SK-N-SH (cell line): ENCODE results near the gene PCLAF. TPM values are rescaled to one million over a fixed set of nuclear protein-coding genes. Genes with fewer than 3 reads are reported as not detected.
A peak's percentile ranks its signal among the peaks of the same experiment; 100 is the strongest.
"Not testable (repeated sequence)": the region's sequence is repeated elsewhere in the genome, so short reads cannot be mapped to it uniquely, and the experiment has no call there.

Experiments used
- CTCF ChIA-PET: fragments of 300-600, 350-600 bp; formaldehyde crosslinking; extraction: SDS; loops from one replicate; lab custom pipeline; 2021; lab: Yijun Ruan, JAX
- POLR2A ChIA-PET: fragments of 350-600 bp; sonication (Branson Sonifier 250); formaldehyde crosslinking; extraction: SDS; loops from one replicate; lab custom pipeline; 2020; ENCODE audit warnings: antibody characterized with exemption, inconsistent platforms; lab: Yijun Ruan, JAX
- DNase-seq: peaks from one replicate; pipeline ENCODE4 v3.0.0; 2012
- H2AFZ ChIP-seq: fragments of 200-600 bp; sonication (generic); 2 replicates; pipeline ENCODE4 v1.8.1; 2016; ENCODE audit warnings: antibody characterized with exemption, mild to moderate bottlenecking, low read depth
- H3F3A ChIP-seq: fragments of 200-600 bp; sonication (generic); replicated peaks from 2 replicates; pipeline ENCODE3; 2016; ENCODE audit warnings: antibody characterized with exemption, mild to moderate bottlenecking; ENCODE audit not compliant: insufficient read depth
- H3K27ac ChIP-seq, 2 experiments: fragments of 200-500 bp in 1 of 2; fragments of 200-600 bp in 1 of 2; sonication (Bioruptor generic) in 1 of 2; sonication (generic), shearing (Covaris generic) in 1 of 2; 2 replicates each; pipeline versions ENCODE4 v1.5.1 to v1.6.1; 2014 to 2016; ENCODE audit warnings: low read depth in 2 of 2, inconsistent platforms in 1 of 2, low read length in 1 of 2, mild to moderate bottlenecking in 1 of 2, mixed read lengths in 1 of 2
- H3K27me3 ChIP-seq: fragments of 200-600 bp; sonication (generic), shearing (Covaris generic); 2 replicates; pipeline ENCODE4 v1.6.1; 2016; ENCODE audit warnings: mixed run types; ENCODE audit not compliant: insufficient read depth
- H3K36me3 ChIP-seq, 2 experiments: fragments of 200-500 bp in 1 of 2; fragments of 200-600 bp in 1 of 2; sonication (Bioruptor generic) in 1 of 2; sonication (generic) in 1 of 2; replicated peaks in 1 of 2; 2 replicates each; pipeline versions ENCODE3 to v1.5.1; 2014 to 2016; ENCODE audit warnings: low read length in 1 of 2, mild to moderate bottlenecking in 1 of 2; ENCODE audit not compliant: insufficient read depth in 2 of 2, control insufficient read depth in 1 of 2
- H3K4me1 ChIP-seq, 2 experiments: fragments of 200-500 bp in 1 of 2; fragments of 200-600 bp in 1 of 2; sonication (Bioruptor generic) in 1 of 2; sonication (generic), shearing (Covaris generic) in 1 of 2; 2 replicates each; pipeline versions ENCODE4 v1.5.1 to v1.6.1; 2014 to 2016; ENCODE audit warnings: low read depth in 1 of 2, low read length in 1 of 2, mixed run types in 1 of 2; ENCODE audit not compliant: insufficient read depth in 2 of 2, control insufficient read depth in 1 of 2
- H3K4me2 ChIP-seq: fragments of 200-600 bp; sonication (generic), shearing (Covaris generic); 2 replicates; pipeline ENCODE4 v1.6.1; 2017; ENCODE audit warnings: mixed run types
- H3K4me3 ChIP-seq, 2 experiments: fragments of 200-500 bp in 1 of 2; fragments of 200-600 bp in 1 of 2; sonication (Bioruptor generic) in 1 of 2; sonication (generic), shearing (Covaris generic) in 1 of 2; 2 replicates each; pipeline versions ENCODE4 v1.5.1 to v1.8.1; 2014 to 2016; ENCODE audit warnings: low read depth in 2 of 2, inconsistent platforms in 1 of 2, low read length in 1 of 2, mild to moderate bottlenecking in 1 of 2, mixed read lengths in 1 of 2, moderate library complexity in 1 of 2
- H3K79me2 ChIP-seq: fragments of 200-600 bp; sonication (generic); 2 replicates; pipeline ENCODE4 v1.8.1; 2017; ENCODE audit warnings: mild to moderate bottlenecking; ENCODE audit not compliant: insufficient read depth
- H3K9ac ChIP-seq: fragments of 200-600 bp; sonication (generic); 2 replicates; pipeline ENCODE4 v1.6.1; 2017; ENCODE audit warnings: mixed run types
- H3K9me2 ChIP-seq: fragments of 200-600 bp; sonication (generic); 2 replicates; pipeline ENCODE4 v1.6.1; 2017; ENCODE audit warnings: mixed run types
- H3K9me3 ChIP-seq: fragments of 200-600 bp; sonication (generic); 2 replicates; pipeline ENCODE4 v1.6.1; 2017; ENCODE audit warnings: mixed run types, mild to moderate bottlenecking, moderate library complexity
- H4K20me1 ChIP-seq: fragments of 200-600 bp; sonication (generic); 2 replicates; pipeline ENCODE4 v1.6.1; 2017; ENCODE audit warnings: mild to moderate bottlenecking, mixed run types; ENCODE audit not compliant: insufficient read depth
- CHD2 ChIP-seq: fragments of 150-350 bp; IDR thresholded peaks from 2 replicates; pipeline ENCODE4 v1.6.1; 2018; ENCODE audit warnings: low read length; ENCODE audit not compliant: partially characterized antibody
- ELF1 ChIP-seq: IDR thresholded peaks from 2 replicates; pipeline ENCODE4 v1.4.0; 2012
- EZH2phosphoT487 ChIP-seq: fragments of 200-600 bp; sonication (generic); IDR thresholded peaks from 2 replicates; pipeline ENCODE4 v1.6.1; 2017; ENCODE audit warnings: low read depth, mixed run types, mild to moderate bottlenecking, antibody characterized with exemption, moderate library complexity, borderline replicate concordance
- FOSL2 ChIP-seq: IDR thresholded peaks from 2 replicates; pipeline ENCODE4 v1.4.0; 2012; ENCODE audit warnings: low read depth, mild to moderate bottlenecking, moderate library complexity, borderline replicate concordance
- GABPA ChIP-seq: IDR thresholded peaks from 2 replicates; pipeline ENCODE4 v1.4.0; 2012; ENCODE audit warnings: low read depth, mild to moderate bottlenecking
- GATA2 ChIP-seq: sonication (generic); formaldehyde crosslinking; IDR thresholded peaks from 2 replicates; pipeline ENCODE4 v1.5.0; 2020; ENCODE audit warnings: mild to moderate bottlenecking, missing genetic modification reagents
- JUND ChIP-seq: IDR thresholded peaks from 2 replicates; pipeline ENCODE4 v1.4.0; 2012
- POLR2AphosphoS5 ChIP-seq: IDR thresholded peaks from 2 replicates; pipeline ENCODE4 v1.6.1; 2012; ENCODE audit warnings: low read depth, low read length
- RAD21 ChIP-seq: IDR thresholded peaks from 2 replicates; pipeline ENCODE4 v1.6.1; 2012; ENCODE audit warnings: mild to moderate bottlenecking, low read length
- RXRA ChIP-seq: IDR thresholded peaks from 2 replicates; pipeline ENCODE4 v1.4.0; 2012; ENCODE audit warnings: low read depth, mild to moderate bottlenecking, borderline replicate concordance
- TCF12 ChIP-seq: IDR thresholded peaks from 2 replicates; pipeline ENCODE4 v1.4.0; 2012
- TEAD4 ChIP-seq: IDR thresholded peaks from 2 replicates; pipeline ENCODE4 v1.4.0; 2012; ENCODE audit warnings: mild to moderate bottlenecking, borderline replicate concordance; ENCODE audit not compliant: insufficient read depth
- YY1 ChIP-seq: IDR thresholded peaks from 2 replicates; pipeline ENCODE4 v1.4.0; 2012; ENCODE audit warnings: low read depth, mild to moderate bottlenecking
- WGBS: methylation state at CpG from one replicate; pipeline ENCODE4 v1.1.6; 2017; ENCODE audit warnings: low lambda C conversion rate; 5-methylcytosine and 5-hydroxymethylcytosine counted together
- polyA plus RNA-seq, 3 experiments: library from polyadenylated mRNA; depleted of rRNA; stranded (reverse); fragments of >200 nt; gene quantifications; 2 replicates each; pipeline ENCODE4 v1.2.3, GENCODE V29; 2012
- TF ChIP-seq, protein P1 (sequence below): IDR thresholded peaks from 2 replicates; pipeline ENCODE4 v1.4.0; 2012; ENCODE audit warnings: low read depth
- TF ChIP-seq, protein P2 (sequence below): IDR thresholded peaks from 2 replicates; pipeline ENCODE4 v1.4.0; 2012; ENCODE audit warnings: low read depth, borderline replicate concordance
- TF ChIP-seq, protein P3 (sequence below): fragments of 150-350 bp; IDR thresholded peaks from 2 replicates; pipeline ENCODE4 v1.6.1; 2016; ENCODE audit warnings: mild to moderate bottlenecking, low read depth, low read length
- TF ChIP-seq, protein P4 (sequence below): fragments of 200-600 bp; sonication (generic); IDR thresholded peaks from 2 replicates; pipeline ENCODE4 v1.6.1; 2017; ENCODE audit warnings: antibody characterized with exemption, mild to moderate bottlenecking, moderate library complexity
- TF ChIP-seq, protein P5 (sequence below): IDR thresholded peaks from 2 replicates; pipeline ENCODE4; 2012
- TF ChIP-seq, protein P6 (sequence below): IDR thresholded peaks from 2 replicates; pipeline ENCODE4 v1.6.1; 2012; ENCODE audit warnings: mild to moderate bottlenecking, low read depth, low read length, moderate library complexity

The PCLAF gene
- polyA plus RNA-seq, 1 of the 3 experiments (the other 2 are of a cell fraction) = 35.0 TPM

DNA sequence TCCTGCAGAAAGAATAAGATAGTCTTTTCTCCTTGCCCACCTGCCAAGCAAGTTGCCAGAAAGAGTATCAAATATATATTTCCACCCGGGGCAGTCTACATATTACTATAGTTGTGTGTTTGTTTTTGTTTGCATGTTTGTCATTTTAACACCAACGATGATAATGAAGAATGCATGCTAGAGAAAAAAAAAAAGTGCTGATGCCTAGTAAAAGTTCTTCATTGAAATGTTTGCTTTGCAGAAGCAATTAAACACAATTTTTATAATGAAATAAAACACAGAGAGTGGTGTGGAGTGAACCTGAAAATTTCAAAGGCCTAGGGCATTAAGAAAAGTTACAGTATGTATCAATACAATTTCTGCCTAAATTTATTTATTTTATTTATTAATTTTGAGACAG lies 2.5 kb upstream of the PCLAF start:
- no peak overlapping the region for H2AFZ ChIP-seq
- H3F3A ChIP-seq = peaks cover 15% of the 10 kb centered on the region
- no peaks in the 10 kb centered on the region for H3K9me2 ChIP-seq
- no peak overlapping the region for H3K4me3 ChIP-seq
- no peaks in the 10 kb centered on the region for H4K20me1 ChIP-seq
- H3K4me2 ChIP-seq = no peak overlapping the region
- H3K9ac ChIP-seq = no peak overlapping the region
- H3K27me3 ChIP-seq = no peaks in the 10 kb centered on the region
- CTCF ChIA-PET = no interaction called here
- H3K79me2 ChIP-seq = peaks cover 33% of the 10 kb centered on the region
- H3K4me1 ChIP-seq = peaks cover 4 to 7% of the 10 kb centered on the region in 2 experiments; a peak in 2 of 4 replicates
- 82% methylated on average over 2 of the region's 2 CpGs for WGBS
- H3K9me3 ChIP-seq = no peaks in the 10 kb centered on the region
- no peak for TF ChIP-seq YY1
- TF ChIP-seq, protein P1, sequence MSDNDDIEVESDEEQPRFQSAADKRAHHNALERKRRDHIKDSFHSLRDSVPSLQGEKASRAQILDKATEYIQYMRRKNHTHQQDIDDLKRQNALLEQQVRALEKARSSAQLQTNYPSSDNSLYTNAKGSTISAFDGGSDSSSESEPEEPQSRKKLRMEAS = no peak
- TF ChIP-seq POLR2AphosphoS5 = no peak
- TF ChIP-seq, protein P2, sequence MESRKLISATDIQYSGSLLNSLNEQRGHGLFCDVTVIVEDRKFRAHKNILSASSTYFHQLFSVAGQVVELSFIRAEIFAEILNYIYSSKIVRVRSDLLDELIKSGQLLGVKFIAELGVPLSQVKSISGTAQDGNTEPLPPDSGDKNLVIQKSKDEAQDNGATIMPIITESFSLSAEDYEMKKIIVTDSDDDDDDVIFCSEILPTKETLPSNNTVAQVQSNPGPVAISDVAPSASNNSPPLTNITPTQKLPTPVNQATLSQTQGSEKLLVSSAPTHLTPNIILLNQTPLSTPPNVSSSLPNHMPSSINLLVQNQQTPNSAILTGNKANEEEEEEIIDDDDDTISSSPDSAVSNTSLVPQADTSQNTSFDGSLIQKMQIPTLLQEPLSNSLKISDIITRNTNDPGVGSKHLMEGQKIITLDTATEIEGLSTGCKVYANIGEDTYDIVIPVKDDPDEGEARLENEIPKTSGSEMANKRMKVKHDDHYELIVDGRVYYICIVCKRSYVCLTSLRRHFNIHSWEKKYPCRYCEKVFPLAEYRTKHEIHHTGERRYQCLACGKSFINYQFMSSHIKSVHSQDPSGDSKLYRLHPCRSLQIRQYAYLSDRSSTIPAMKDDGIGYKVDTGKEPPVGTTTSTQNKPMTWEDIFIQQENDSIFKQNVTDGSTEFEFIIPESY = no peak
- TF ChIP-seq ELF1 = no peak
- TF ChIP-seq, protein P3, sequence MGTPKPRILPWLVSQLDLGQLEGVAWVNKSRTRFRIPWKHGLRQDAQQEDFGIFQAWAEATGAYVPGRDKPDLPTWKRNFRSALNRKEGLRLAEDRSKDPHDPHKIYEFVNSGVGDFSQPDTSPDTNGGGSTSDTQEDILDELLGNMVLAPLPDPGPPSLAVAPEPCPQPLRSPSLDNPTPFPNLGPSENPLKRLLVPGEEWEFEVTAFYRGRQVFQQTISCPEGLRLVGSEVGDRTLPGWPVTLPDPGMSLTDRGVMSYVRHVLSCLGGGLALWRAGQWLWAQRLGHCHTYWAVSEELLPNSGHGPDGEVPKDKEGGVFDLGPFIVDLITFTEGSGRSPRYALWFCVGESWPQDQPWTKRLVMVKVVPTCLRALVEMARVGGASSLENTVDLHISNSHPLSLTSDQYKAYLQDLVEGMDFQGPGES = no peak
- TF ChIP-seq GABPA = no peak
- TF ChIP-seq GATA2 (CRISPR knock-in tag) = no peak
- TF ChIP-seq, protein P4, sequence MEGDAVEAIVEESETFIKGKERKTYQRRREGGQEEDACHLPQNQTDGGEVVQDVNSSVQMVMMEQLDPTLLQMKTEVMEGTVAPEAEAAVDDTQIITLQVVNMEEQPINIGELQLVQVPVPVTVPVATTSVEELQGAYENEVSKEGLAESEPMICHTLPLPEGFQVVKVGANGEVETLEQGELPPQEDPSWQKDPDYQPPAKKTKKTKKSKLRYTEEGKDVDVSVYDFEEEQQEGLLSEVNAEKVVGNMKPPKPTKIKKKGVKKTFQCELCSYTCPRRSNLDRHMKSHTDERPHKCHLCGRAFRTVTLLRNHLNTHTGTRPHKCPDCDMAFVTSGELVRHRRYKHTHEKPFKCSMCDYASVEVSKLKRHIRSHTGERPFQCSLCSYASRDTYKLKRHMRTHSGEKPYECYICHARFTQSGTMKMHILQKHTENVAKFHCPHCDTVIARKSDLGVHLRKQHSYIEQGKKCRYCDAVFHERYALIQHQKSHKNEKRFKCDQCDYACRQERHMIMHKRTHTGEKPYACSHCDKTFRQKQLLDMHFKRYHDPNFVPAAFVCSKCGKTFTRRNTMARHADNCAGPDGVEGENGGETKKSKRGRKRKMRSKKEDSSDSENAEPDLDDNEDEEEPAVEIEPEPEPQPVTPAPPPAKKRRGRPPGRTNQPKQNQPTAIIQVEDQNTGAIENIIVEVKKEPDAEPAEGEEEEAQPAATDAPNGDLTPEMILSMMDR = no peak
- TF ChIP-seq CHD2 = no peak
- TF ChIP-seq, protein P5, sequence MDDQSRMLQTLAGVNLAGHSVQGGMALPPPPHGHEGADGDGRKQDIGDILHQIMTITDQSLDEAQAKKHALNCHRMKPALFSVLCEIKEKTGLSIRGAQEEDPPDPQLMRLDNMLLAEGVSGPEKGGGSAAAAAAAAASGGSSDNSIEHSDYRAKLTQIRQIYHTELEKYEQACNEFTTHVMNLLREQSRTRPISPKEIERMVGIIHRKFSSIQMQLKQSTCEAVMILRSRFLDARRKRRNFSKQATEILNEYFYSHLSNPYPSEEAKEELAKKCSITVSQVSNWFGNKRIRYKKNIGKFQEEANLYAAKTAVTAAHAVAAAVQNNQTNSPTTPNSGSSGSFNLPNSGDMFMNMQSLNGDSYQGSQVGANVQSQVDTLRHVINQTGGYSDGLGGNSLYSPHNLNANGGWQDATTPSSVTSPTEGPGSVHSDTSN = no peak
- no peak for TF ChIP-seq FOSL2
- no peak for TF ChIP-seq RXRA
- no peak for TF ChIP-seq TCF12
- no peak for TF ChIP-seq TEAD4
- TF ChIP-seq JUND = no peak
- TF ChIP-seq, protein P6, sequence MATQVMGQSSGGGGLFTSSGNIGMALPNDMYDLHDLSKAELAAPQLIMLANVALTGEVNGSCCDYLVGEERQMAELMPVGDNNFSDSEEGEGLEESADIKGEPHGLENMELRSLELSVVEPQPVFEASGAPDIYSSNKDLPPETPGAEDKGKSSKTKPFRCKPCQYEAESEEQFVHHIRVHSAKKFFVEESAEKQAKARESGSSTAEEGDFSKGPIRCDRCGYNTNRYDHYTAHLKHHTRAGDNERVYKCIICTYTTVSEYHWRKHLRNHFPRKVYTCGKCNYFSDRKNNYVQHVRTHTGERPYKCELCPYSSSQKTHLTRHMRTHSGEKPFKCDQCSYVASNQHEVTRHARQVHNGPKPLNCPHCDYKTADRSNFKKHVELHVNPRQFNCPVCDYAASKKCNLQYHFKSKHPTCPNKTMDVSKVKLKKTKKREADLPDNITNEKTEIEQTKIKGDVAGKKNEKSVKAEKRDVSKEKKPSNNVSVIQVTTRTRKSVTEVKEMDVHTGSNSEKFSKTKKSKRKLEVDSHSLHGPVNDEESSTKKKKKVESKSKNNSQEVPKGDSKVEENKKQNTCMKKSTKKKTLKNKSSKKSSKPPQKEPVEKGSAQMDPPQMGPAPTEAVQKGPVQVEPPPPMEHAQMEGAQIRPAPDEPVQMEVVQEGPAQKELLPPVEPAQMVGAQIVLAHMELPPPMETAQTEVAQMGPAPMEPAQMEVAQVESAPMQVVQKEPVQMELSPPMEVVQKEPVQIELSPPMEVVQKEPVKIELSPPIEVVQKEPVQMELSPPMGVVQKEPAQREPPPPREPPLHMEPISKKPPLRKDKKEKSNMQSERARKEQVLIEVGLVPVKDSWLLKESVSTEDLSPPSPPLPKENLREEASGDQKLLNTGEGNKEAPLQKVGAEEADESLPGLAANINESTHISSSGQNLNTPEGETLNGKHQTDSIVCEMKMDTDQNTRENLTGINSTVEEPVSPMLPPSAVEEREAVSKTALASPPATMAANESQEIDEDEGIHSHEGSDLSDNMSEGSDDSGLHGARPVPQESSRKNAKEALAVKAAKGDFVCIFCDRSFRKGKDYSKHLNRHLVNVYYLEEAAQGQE = no peak
- no peak for TF ChIP-seq RAD21
- no peak for TF ChIP-seq EZH2phosphoT487
- POLR2A ChIA-PET = no interaction called here
- DNase-seq = no peak
- no peaks in the 10 kb centered on the region for H3K36me3 ChIP-seq
- no peak overlapping the region for H3K27ac ChIP-seq

DNA sequence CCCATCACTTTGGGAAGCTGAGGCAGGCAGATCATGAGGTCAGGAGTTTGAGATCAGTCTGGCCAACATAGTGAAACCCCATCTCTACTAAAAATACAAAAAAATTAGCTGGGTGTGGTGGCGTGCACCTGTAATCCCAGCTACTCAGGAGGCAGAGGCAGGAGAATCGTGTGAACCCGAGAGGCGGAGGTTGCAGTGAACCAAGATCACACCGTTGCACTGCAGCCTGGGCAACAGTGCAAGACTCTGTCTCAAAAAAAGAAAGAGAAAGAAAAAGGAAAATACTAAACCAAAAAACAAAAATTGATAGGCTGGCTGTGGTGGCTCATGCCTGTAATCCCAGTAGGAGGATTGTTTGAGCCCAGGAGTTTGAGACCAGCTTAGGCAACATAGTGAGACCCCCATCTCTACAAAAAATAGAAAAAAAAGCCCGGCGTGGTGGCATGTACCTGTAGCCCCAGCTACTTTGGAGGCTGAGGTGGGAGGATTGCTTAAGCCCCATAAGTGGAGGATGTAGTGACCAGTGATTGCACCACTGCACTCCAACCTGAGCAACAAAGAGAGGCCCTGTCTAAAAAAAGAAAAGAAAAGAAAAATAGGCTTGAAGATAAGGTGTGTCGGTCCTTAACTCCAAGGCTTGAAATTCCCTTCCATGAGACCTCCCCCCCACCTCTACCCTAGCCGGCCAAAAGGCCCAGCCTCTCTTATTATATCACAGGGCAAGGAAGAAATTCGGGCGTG lies 941 bp downstream of the PCLAF start:
- H3K36me3 ChIP-seq, CTCF ChIA-PET, H3K27me3 ChIP-seq, H3K9me2 ChIP-seq, POLR2A ChIA-PET, H4K20me1 ChIP-seq, H3K9me3 ChIP-seq: not testable (repeated sequence)
- H3K4me2 ChIP-seq = peak overlapping the region; percentile 96
- peak overlapping the region in 1 of 2 experiments; percentile 89; a peak in 1 of 4 replicates for H3K27ac ChIP-seq
- 68% methylated on average over 11 of the region's 11 CpGs for WGBS
- H3K9ac ChIP-seq = peak overlapping the region; percentile 80
- H3K79me2 ChIP-seq = peaks cover 34% of the 10 kb centered on the region
- peaks cover 19% of the 10 kb centered on the region for H3F3A ChIP-seq
- H2AFZ ChIP-seq = peak overlapping the region; percentile 90
- peak; percentile 39 for DNase-seq
- H3K4me1 ChIP-seq = peaks cover 3 to 12% of the 10 kb centered on the region in 2 experiments; a peak in 2 of 4 replicates
- H3K4me3 ChIP-seq = peak overlapping the region; percentile 58 to 84
